K562 (cell line): ENCODE measurements around the gene NR1D2. TPM values are rescaled to one million over a fixed set of nuclear protein-coding genes. Genes with fewer than 3 reads are reported as not detected.
A peak's percentile ranks its signal among the peaks of the same experiment; 100 is the strongest.

Source experiments
- ERF ChIP-seq: fragments of 450-650 bp; formaldehyde crosslinking; IDR thresholded peaks from 2 replicates; pipeline ENCODE4 v1.4.0; 2020; ENCODE audit warnings: mild to moderate bottlenecking, mixed read lengths
- HDAC1 ChIP-seq, 2 experiments: fragments of 450-650 bp; IDR thresholded peaks; 2 replicates each; pipeline ENCODE4 v1.6.1; 2016 to 2017; ENCODE audit warnings: inconsistent platforms in 1 of 2, mild to moderate bottlenecking in 1 of 2, moderate library complexity in 1 of 2
- KLF6 ChIP-seq: fragments of 250-450 bp; sonication (Bioruptor Pico); IDR thresholded peaks from 2 replicates; pipeline ENCODE4 v1.4.0; 2020; ENCODE audit warnings: mild to moderate bottlenecking, moderate library complexity, borderline replicate concordance
- MTA2 ChIP-seq: fragments of 450-650 bp; IDR thresholded peaks from 2 replicates; pipeline ENCODE4 v1.6.1; 2016; ENCODE audit warnings: low read depth
- RBM25 ChIP-seq: fragments of 200-400 bp; formaldehyde crosslinking; IDR thresholded peaks from 2 replicates; pipeline ENCODE4 v1.6.1; 2018; ENCODE audit warnings: low read length, low read depth, moderate library complexity; ENCODE audit not compliant: severe bottlenecking
- SRSF3 ChIP-seq: fragments of 200-400 bp; formaldehyde crosslinking; IDR thresholded peaks from 2 replicates; pipeline ENCODE4 v1.6.1; 2016; ENCODE audit warnings: mild to moderate bottlenecking, low read length, moderate library complexity; ENCODE audit not compliant: insufficient read depth
- TEAD4 ChIP-seq, 2 experiments: sonication (generic) in 1 of 2; formaldehyde crosslinking in 1 of 2; IDR thresholded peaks; 2 replicates each; pipeline versions ENCODE4 v1.6.1 to v1.8.0; 2012 to 2022; ENCODE audit warnings: borderline replicate concordance in 1 of 2, inconsistent platforms in 1 of 2, low read length in 1 of 2, mild to moderate bottlenecking in 1 of 2, missing genetic modification reagents in 1 of 2
- ZNF57 ChIP-seq: fragments of 450-650 bp; formaldehyde crosslinking; IDR thresholded peaks from 2 replicates; pipeline ENCODE4 v1.4.0; 2020; ENCODE audit warnings: mild to moderate bottlenecking, moderate library complexity
- polyA plus RNA-seq, 8 experiments: library from polyadenylated mRNA; depleted of rRNA in 4 of 8; stranded (reverse) in 5 of 8; unstranded in 3 of 8; fragments of >200 nt; fragmentation: Nextera tagmentation in 2 of 8; fragmentation: Illumina TruSeq in 1 of 8; extraction: Ambion mirVana in 2 of 8; extraction: Trizol in 1 of 8; gene quantifications; 2 replicates each; pipeline versions ENCODE4 v1.2.1 to v1.2.3, GENCODE V29; 2011 to 2014; ENCODE audit warnings: inconsistent platforms in 1 of 8, missing spikeins in 1 of 8
- total RNA-seq, 7 experiments: library from RNA; depleted of rRNA in 6 of 7; stranded (reverse); fragments of >200 nt in 6 of 7; fragmentation: Illumina TruSeq in 2 of 7; extraction: Trizol in 2 of 7; gene quantifications; 2 replicates each; pipeline versions ENCODE4 v1.2.1 to v1.2.3, GENCODE V29; 2011 to 2021; ENCODE audit warnings: low replicate concordance in 1 of 7
- TF ChIP-seq, protein P1 (sequence below), 2 experiments: fragments of 450-650 bp in 1 of 2; sonication (generic) in 1 of 2; formaldehyde crosslinking in 1 of 2; IDR thresholded peaks; 2 replicates each; pipeline versions ENCODE4 v1.7.1 to v1.9.0; 2016 to 2022; ENCODE audit warnings: inconsistent platforms in 1 of 2, mild to moderate bottlenecking in 1 of 2, missing genetic modification reagents in 1 of 2
- TF ChIP-seq, protein P2 (sequence below): fragments of 250-450 bp; sonication (Bioruptor Pico); IDR thresholded peaks from 2 replicates; pipeline ENCODE4 v1.6.1; 2021; ENCODE audit warnings: mild to moderate bottlenecking
- TF ChIP-seq, protein P3 (sequence below): fragments of 250-450 bp; sonication (Bioruptor Pico); IDR thresholded peaks from 2 replicates; pipeline ENCODE4 v1.5.0; 2021; ENCODE audit warnings: mild to moderate bottlenecking, moderate library complexity
- TF ChIP-seq, protein P4 (sequence below): sonication (generic); formaldehyde crosslinking; IDR thresholded peaks from 2 replicates; pipeline ENCODE4 v1.9.0; 2022; ENCODE audit warnings: mild to moderate bottlenecking, missing genetic modification reagents
- TF ChIP-seq, protein P5 (sequence below): sonication (generic); formaldehyde crosslinking; IDR thresholded peaks from 2 replicates; pipeline ENCODE4 v1.8.0; 2022; ENCODE audit warnings: mild to moderate bottlenecking, low read depth, missing genetic modification reagents

Gene NR1D2
- total and polyA plus RNA-seq, 9 of the 15 experiments (the other 6 are each of a cell fraction or from before 2014, with no cell fraction given) = 1.2 to 5.5 (median 2.9) TPM

DNA sequence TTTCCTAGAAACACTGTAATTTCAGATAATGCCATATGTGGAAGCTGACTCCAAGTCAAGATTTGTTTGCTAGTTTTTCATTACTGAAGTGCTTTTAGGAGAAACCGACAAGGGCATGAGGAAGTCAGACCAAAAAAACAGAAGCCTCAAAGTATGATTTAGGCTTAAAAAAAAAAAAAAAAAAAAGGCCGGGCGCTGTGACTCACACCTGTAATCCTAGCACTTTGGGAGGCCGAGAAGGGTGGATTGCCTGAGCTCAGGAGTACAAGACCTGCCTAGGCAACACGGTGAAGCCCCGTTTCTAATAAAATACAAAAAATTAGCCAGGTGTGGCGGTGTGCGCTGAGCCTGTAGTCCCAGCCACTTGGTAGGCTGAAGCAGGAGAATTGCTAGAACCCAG lies 16.6 kb upstream of the NR1D2 start (continued):
- TF ChIP-seq, protein P1, sequence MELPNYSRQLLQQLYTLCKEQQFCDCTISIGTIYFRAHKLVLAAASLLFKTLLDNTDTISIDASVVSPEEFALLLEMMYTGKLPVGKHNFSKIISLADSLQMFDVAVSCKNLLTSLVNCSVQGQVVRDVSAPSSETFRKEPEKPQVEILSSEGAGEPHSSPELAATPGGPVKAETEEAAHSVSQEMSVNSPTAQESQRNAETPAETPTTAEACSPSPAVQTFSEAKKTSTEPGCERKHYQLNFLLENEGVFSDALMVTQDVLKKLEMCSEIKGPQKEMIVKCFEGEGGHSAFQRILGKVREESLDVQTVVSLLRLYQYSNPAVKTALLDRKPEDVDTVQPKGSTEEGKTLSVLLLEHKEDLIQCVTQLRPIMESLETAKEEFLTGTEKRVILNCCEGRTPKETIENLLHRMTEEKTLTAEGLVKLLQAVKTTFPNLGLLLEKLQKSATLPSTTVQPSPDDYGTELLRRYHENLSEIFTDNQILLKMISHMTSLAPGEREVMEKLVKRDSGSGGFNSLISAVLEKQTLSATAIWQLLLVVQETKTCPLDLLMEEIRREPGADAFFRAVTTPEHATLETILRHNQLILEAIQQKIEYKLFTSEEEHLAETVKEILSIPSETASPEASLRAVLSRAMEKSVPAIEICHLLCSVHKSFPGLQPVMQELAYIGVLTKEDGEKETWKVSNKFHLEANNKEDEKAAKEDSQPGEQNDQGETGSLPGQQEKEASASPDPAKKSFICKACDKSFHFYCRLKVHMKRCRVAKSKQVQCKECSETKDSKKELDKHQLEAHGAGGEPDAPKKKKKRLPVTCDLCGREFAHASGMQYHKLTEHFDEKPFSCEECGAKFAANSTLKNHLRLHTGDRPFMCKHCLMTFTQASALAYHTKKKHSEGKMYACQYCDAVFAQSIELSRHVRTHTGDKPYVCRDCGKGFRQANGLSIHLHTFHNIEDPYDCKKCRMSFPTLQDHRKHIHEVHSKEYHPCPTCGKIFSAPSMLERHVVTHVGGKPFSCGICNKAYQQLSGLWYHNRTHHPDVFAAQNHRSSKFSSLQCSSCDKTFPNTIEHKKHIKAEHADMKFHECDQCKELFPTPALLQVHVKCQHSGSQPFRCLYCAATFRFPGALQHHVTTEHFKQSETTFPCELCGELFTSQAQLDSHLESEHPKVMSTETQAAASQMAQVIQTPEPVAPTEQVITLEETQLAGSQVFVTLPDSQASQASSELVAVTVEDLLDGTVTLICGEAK (IDR thresholded peaks at IDR 0.05) = 0 out of 2 replicates have a peak, but pooled peaks have one; percentile 16
- TF ChIP-seq, protein P1 (CRISPR knock-in tag; IDR thresholded peaks at IDR 0.05) = no peak
- TF ChIP-seq KLF6 (no peak), TEAD4 (IDR thresholded peaks at IDR 0.05; ENCODE audit: low read length) (no peak), TEAD4 (CRISPR knock-in tag; IDR thresholded peaks at IDR 0.05; ENCODE audit: borderline replicate concordance) (no peak), RBM25 (no peak), SRSF3 (no peak), MTA2 (no peak), HDAC1 (IDR thresholded peaks at IDR 0.05) (no peak), ERF (CRISPR knock-in tag) (no peak), ZNF57 (CRISPR knock-in tag) (no peak)
- TF ChIP-seq, protein P2, sequence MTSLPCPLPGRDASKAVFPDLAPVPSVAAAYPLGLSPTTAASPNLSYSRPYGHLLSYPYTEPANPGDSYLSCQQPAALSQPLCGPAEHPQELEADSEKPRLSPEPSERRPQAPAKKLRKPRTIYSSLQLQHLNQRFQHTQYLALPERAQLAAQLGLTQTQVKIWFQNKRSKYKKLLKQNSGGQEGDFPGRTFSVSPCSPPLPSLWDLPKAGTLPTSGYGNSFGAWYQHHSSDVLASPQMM = no peak
- TF ChIP-seq, protein P3, sequence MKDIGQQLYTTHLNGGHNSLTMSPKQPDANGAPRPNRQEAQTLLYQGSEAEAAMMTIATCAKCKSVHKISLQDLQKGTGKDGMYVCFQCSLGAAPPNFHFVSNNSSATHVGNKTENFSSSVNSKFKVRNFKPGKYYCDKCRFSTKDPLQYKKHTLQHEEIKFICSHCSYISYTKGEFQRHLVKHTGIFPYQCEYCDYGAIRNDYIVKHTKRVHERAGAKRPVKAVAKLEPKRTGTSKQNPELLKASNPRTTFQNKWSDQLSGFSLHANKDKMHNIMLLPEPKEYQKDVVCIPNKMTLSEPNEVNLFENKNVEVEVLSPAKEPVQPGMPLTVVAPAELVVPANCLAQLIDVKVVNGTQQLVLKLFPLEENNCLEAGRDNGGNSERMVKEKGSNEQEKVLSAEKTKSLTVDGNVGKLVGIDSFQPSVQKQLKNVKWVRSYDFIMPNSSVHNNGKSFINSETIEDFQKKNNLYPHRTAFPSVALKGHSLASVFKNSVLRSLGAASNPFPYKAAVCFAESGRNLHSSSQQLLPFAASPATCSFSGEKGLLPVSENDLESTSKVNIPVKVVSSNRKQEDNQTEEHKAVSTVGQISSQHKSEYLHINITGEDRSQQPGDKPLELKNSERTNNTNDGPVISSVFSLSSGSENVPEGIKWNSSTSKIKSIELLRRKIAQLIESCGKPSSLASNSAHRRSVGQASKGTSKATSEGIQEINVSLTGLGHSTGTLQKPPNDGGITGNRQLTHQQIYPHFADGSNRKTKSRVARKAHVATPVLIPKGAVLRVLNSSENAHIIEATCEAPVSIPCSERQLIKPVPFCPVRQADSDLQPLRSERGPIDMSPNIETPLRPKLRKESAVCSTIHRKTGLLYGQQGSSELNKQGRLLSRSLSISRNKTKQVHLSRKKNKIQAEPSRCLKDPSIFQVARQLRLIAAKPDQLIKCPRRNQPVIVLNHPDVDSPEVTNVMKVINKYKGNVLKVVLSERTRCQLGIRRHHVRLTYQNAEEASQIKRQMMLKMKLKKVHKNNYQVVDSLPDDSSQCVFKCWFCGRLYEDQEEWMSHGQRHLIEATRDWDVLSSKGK (CRISPR knock-in tag) = no peak
- TF ChIP-seq, protein P4, sequence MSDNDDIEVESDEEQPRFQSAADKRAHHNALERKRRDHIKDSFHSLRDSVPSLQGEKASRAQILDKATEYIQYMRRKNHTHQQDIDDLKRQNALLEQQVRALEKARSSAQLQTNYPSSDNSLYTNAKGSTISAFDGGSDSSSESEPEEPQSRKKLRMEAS (CRISPR knock-in tag) = no peak
- TF ChIP-seq, protein P5, sequence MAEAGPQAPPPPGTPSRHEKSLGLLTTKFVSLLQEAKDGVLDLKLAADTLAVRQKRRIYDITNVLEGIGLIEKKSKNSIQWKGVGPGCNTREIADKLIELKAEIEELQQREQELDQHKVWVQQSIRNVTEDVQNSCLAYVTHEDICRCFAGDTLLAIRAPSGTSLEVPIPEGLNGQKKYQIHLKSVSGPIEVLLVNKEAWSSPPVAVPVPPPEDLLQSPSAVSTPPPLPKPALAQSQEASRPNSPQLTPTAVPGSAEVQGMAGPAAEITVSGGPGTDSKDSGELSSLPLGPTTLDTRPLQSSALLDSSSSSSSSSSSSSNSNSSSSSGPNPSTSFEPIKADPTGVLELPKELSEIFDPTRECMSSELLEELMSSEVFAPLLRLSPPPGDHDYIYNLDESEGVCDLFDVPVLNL (CRISPR knock-in tag) = no peak
